Retina (tissue), 1 donor: Measurements from ENCODE around the gene UBE2I.
A peak's percentile ranks its signal among the peaks of the same experiment; 100 is the strongest.

Source experiments
- DNase-seq: peaks from one replicate; pipeline ENCODE4 v3.0.0-alpha.2; 2016

The UBE2I gene

DNA sequence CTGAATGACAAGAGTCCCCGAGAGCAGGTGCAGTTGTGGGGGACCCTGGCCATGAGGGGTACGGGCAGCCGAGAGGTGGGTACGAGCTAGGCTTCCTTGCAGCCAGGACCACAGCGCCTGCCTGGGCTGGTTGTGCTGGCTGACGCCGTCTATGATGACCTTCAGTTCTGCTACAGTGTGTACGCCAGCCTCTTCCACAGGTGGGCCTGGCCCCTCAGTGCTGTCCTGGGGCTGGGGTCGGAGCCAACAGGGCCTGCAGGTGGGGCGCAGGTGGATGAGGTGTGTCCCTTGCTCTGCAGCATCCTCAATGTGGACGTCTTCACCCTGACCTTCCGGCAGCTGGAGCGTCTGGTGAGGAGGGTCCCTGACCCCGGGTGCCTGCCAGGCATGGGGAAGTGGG lies 35.1 kb downstream of the UBE2I start:
- DNase-seq = no peak

DNA sequence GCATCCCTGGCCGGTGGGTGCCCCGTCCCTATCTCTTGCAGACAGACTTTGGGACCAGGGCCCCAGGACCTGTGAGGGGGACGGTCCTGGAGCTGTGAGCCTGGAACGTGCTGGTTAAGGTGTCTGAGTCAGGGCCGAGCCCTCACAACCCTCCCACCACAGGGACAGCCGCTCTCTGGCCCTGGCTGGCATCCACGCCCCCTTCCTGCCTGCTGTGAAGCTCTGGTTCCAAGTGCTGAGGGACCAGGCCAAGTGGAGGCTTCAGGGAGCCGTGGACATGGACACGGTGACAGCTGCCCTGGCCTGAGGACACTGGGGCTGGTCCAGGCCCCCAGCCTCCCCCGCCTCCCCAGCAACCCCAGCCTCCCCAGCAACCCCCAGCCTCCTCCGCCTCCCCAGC lies 35.7 kb downstream of the UBE2I start:
- no peak for DNase-seq

- no peak for DNase-seq
Measured at GRCh38 chr16:1345651-1346421, 36.4 kb downstream of the UBE2I start.

GRCh38 chr16:1346422-1347285 lies 37.2 kb downstream of the UBE2I start:
- no peak for DNase-seq

DNA sequence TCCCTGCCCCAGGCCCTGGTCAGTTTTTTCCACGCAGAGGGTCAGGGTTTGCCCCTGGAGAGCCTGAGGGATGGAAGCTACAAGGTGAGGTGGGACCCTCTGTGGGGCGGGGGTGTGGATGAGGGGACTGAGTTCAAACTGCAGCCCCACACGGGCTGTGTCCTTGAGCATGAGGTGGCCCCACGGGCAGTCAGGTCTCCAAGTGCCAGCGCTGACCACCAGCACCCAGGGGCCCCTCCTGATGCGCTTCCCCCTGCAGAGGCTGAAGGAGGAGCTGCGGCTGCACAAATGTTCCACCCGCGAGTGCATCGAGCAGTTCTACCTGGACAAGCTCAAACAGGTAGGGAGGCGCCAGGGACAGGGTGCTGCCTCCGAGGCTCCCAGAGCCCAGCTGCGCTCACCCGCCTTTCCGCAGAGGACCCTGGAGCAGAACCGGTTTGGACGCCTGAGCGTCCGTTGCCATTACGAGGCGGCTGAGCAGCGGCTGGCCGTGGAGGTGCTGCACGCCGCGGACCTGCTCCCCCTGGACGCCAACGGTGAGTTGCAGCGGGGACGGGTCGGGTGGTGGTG lies 37.9 kb downstream of the UBE2I start:
- no peak for DNase-seq

- no peak for DNase-seq
Measured at GRCh38 chr16:1347962-1348361, 38.5 kb downstream of the UBE2I start.

DNA sequence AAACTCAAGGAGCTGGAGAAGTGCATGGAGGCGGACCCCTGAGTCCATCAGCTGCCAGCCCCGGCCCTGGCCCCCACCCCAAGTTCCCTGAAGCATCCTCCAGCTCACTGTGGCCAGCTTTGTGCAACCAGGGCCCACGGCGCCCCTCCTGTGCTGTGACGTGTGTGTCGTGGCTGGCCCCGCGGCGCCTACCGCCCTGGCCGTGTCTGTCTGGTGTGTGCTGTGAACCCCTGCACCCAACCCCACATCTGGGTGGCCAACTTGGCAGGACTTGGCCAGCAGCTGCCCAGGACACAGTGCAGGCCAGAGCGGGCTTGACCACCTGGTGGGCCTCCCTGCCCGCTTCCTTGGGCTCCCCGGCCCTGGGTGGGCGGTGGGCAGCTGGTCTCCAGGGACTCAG lies 39.0 kb downstream of the UBE2I start:
- no peak for DNase-seq

DNA sequence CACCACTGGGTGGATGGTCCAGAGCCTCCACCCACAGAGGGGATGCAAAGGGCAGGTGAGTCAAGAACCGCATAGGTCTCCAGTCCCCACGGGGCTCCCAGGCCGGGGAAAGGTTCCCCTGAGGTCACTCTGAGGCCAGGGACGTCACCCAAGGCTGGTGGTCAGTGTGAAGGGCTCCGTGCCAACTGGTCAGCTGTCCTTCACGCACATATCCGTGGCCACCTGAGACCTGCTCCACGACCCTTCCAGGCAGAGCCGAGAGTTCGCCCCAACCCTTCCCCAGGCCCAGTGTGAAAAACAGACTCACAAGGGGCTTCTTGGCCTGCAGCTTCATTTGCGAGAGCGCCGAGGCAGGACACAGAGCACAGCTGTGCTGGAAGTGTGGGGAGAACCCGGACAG lies 39.5 kb downstream of the UBE2I start:
- DNase-seq = no peak

- no peak for DNase-seq
Measured at GRCh38 chr16:1349351-1349750, 39.9 kb downstream of the UBE2I start.

- no peak for DNase-seq
Measured at GRCh38 chr16:1349951-1350350, 40.5 kb downstream of the UBE2I start.

DNA sequence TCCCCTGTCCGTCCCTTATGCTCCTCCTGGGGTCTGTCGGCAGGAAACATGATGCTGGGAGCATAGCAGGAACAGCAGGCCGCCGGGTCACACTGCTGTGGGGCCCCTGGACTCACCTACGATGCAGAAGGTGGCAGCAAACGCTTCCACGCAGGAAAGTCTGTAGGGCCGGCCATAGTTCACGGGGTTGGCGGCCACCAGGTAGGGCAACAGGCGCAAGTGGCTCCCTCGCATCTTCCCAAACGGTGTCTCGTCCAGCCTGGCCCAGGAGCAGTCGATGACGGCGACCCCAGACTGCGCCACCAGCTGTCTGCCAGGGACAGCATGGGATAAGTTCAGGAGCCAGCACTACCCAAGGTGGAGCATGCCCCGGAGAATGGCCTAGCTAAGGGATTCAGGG lies 41.3 kb downstream of the UBE2I start:
- no peak for DNase-seq

- DNase-seq = no peak
Measured at GRCh38 chr16:1351215-1351581, 41.8 kb downstream of the UBE2I start.

DNA sequence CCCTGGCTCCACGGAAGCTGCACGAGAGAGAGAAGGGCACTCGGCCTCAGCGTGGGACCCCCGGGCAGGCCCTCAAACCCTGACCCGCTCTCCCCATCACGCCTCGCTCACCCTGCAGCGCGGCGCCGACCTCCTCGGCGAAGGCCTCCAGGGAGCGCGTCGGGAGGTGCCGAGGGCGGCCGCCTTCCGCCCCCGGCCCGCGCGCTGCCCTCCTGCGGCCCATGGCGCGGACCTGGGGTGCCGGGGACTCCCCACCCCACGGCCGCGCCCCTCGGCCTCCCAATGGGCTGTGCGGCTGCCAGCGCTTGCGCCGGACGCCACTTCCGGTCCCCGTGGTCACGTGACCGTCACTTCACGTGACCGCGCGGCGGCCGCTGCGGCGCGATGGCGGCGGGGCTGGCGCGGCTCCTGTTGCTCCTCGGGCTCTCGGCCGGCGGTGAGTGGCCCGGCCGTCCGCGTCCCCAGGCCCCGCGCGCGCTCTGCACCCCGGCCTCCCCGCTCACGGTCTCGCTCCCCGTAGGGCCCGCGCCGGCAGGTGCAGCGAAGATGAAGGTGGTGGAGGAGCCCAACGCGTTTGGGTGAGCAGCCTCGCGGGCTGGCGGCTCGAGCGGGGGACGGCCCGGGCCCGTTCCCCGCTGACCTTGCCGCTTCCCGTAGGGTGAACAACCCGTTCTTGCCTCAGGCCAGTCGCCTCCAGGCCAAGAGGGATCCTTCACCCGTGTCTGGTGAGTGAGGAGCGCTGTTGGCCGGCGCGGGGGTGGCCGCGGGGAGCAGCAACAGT lies 42.3 kb downstream of the UBE2I start, which contains the start of the genes GNPTG and TSR3:
Gene GNPTG (plus strand): TSS at position 350 of the 781 bp plus-strand sequence. CDS start 35 bp downstream, at position 385.
Gene TSR3 (minus strand): TSS at position 297 of the 781 bp plus-strand sequence. CDS start 74 bp downstream, at position 223.
- DNase-seq = peak; percentile 87

DNA sequence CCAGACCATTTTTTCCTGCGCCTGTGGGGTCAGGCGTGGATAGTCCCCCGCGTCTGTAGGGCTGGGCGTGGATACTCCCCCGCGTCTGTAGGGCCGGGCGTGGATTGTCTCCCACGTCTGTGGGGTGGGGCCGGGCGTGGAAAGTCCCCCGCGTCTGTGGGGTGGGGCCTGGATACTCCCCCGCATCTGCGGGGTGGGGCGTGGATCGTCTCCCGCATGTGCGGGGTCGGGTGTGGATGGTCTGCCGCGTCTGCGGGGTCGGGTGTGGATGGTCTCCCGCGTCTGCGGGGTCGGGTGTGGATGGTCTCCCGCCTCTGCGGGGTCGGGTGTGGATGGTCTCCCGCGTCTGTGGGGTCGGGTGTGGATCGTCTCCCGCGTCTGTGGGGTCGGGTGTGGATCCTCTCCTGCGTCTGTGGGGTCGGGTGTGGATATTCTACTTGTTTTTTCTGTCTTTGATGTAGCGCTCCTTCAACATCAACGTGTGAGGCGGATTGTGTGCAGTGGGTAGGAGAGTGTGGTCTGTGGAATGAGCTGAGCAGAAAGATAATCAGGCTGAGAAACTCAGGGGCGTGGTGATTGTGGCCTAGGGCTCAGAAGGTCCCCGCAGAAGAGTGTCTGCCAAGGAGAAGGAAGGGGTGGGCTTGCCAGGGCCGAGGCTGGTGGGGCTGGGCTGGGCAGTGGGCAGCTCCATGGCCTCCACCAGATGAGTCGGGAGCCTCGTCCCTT lies 45.5 kb downstream of the UBE2I start:
- DNase-seq = no peak

DNA sequence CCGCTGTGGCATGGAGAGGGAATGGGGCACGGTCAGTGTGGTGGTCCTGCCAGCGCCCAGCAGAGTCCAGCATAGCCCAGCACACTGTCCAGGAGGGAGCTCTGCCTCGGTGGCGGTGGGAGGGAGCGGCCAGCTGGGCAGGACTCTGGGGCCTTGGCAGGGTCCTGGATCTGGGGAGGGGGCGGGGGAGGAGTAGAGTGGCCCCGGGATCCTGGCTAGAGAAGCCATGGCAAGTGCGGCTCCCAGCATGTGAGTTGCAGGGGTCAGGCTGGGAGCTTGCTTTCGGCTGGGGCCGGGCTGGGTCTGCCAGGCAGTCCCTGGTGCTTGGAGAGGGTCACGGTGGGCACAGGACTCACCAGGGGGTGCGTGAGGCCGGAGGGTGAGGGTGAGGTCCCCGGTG lies 46.2 kb downstream of the UBE2I start:
- no peak for DNase-seq

- DNase-seq = no peak
Measured at GRCh38 chr16:1356061-1356900, 46.8 kb downstream of the UBE2I start.

- no peak for DNase-seq
Measured at GRCh38 chr16:1357906-1358566, 48.6 kb downstream of the UBE2I start.

GRCh38 chr16:1361685-1362360 lies 52.4 kb downstream of the UBE2I start:
- no peak for DNase-seq

DNA sequence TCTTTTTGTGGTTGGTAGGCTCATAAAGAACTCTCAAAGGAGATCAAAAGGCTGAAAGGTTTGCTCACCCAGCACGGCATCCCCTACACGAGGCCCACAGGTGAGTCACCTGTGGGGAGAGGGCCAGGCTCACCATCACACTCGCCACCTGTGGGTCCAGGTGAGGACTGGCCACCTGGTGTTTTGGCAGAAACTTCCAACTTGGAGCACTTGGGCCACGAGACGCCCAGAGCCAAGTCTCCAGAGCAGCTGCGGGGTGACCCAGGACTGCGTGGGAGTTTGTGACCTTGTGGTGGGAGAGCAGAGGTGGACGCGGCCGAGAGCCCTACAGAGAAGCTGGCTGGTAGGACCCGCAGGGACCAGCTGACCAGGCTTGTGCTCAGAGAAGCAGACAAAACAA lies 53.4 kb downstream of the UBE2I start:
- DNase-seq = no peak

DNA sequence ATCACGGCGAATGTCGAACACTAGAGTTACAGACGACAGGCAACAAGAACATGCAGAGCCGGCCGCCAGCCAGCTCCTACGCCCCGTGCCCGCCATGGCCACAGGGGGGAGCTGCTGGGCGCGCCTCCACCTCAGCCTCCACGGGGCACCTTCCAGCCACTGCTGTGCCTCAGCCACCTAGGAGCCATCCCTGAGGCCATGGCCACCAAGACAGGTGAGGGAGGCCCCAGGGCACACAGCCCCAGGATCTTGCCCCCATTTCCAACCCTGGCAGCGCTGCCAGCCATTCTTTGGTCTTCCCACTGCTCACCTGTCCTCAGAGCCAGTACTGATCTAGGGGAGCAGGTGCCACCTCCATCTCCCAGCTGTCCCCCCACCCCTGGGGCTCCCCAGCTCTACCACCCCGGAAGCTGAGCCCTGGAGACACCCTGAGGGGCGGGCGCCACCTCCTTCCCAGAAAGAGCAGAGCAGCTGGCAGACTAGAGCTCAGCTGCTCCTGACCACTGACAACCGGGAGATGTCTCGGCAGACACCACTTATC lies 54.1 kb downstream of the UBE2I start:
- peak; percentile 69 for DNase-seq
